Heart left ventricle (tissue), 16 donors: ENCODE results near the gene KCNJ4. TPM values are rescaled to one million over a fixed set of nuclear protein-coding genes. Genes with fewer than 3 reads are reported as not detected.
A peak's percentile ranks its signal among the peaks of the same experiment; 100 is the strongest.

Experiments used
- ATAC-seq, 4 donors: fragments of 200-7000 bp; cut with Tn5 transposase; one replicate each; pipeline ENCODE4 v1.9.1; 2020 to 2022; ENCODE audit warnings: moderate library complexity in 4 of 4, mild to moderate bottlenecking in 3 of 4, moderate number of reproducible peaks in 1 of 4
- DNase-seq, 5 donors: peaks; one replicate each; pipeline ENCODE4 v3.0.0-alpha.2; 2020
- H3K27ac ChIP-seq, 12 donors: fragments of 200-600 bp; sonication (generic) in 4 of 12; one replicate each; pipeline versions ENCODE4 v1.5.0 to v1.8.0; 2016 to 2022; ENCODE audit warnings: mild to moderate bottlenecking in 2 of 12
- H3K27me3 ChIP-seq, 9 donors: fragments of 200-600 bp; sonication (generic) in 2 of 9; one replicate each; pipeline versions ENCODE4 v1.5.1 to v1.8.0; 2016 to 2022; ENCODE audit warnings: mild to moderate bottlenecking in 3 of 9
- H3K36me3 ChIP-seq, 9 donors: fragments of 200-600 bp; sonication (generic) in 2 of 9; one replicate each; pipeline versions ENCODE4 v1.5.0 to v1.8.0; 2018 to 2022; ENCODE audit warnings: mild to moderate bottlenecking in 2 of 9
- H3K4me1 ChIP-seq, 12 donors: fragments of 200-600 bp; sonication (generic) in 4 of 12; one replicate each; pipeline versions ENCODE4 v1.5.0 to v1.8.0; 2016 to 2022; ENCODE audit warnings: mild to moderate bottlenecking in 3 of 12
- H3K4me3 ChIP-seq, 12 donors: fragments of 200-600 bp; sonication (generic) in 4 of 12; one replicate each; pipeline versions ENCODE4 v1.5.0 to v1.8.0; 2017 to 2022; ENCODE audit warnings: mild to moderate bottlenecking in 9 of 12, moderate library complexity in 4 of 12
- H3K9me3 ChIP-seq, 12 donors: fragments of 200-600 bp; sonication (generic) in 4 of 12; one replicate each; pipeline versions ENCODE4 v1.5.0 to v1.8.0; 2016 to 2022; ENCODE audit warnings: mild to moderate bottlenecking in 1 of 12
- POLR2A ChIP-seq, 2 donors: fragments of 450-650 bp; IDR thresholded peaks; one replicate each; pipeline ENCODE4 v1.6.1; 2017; ENCODE audit warnings: antibody characterized with exemption in 2 of 2, mild to moderate bottlenecking in 2 of 2, moderate library complexity in 2 of 2
- WGBS, 4 donors: extraction: QIAGEN DNeasy Blood & Tissue Kit in 2 of 4; methylation state at CpG; one replicate each; pipeline versions ENCODE4 v1.1.5 to v1.1.7; 2013 to 2018; 5-methylcytosine and 5-hydroxymethylcytosine counted together
- intact Hi-C, 10 donors: fragments of 100-400 bp; cut with DNase I; formaldehyde crosslinking; loops; one replicate each; pipeline versions ENCODE4 v1.11.1 to v1.14.2; 2022
- polyA plus RNA-seq, 2 donors: library from polyadenylated mRNA; stranded (reverse); fragments of 200-250 nt; gene quantifications; one replicate each; pipeline ENCODE4 v1.2.3, GENCODE V29; 2013
- total RNA-seq, 9 donors: library from RNA; depleted of rRNA in 2 of 9; stranded (reverse); fragments of >200 nt in 2 of 9; fragmentation: NEBNext Ultra II Directional in 3 of 9; extraction: Animal tissue kit (Norgen Biotek cat#: 25700) in 3 of 9; gene quantifications; one replicate each; pipeline versions ENCODE4 v1.1.0 to v1.2.4, GENCODE V29; 2016 to 2023
- TF ChIP-seq, protein P1 (sequence below), 12 donors: fragments of 200-600 bp; sonication (generic) in 4 of 12; IDR thresholded peaks; one replicate each; pipeline versions ENCODE4 v1.5.0 to v1.8.0; 2018 to 2022; ENCODE audit warnings: antibody characterized with exemption in 12 of 12, mild to moderate bottlenecking in 5 of 12
- donor health status: ischemic (EF 13 %, LVEDD 7.1; RV severe dilation, severe dysfunction).
- donor health status: healthy with polysubstance abuse.
- donor health status: DM: no; HTN: yes; CAD: no.
- donor health status: DM: no; HTN: no; CAD: no.
- donor health status: ischemic (EF 25% LVEDD 6.9; RV normal size, moderate dysfunction).
- donor health status: ischemic (EF 25% LVEDD 5.7; RV mildly dilated, moderate dysfunction).
- donor health status: healthy.
- donor health status: DM: yes; HTN: yes; CAD: no.
- donor health status: ischemic (EF 35%, LVEDD 5.7; RV mildly dilated, moderate dysfunction).
- donor health status: nonischemic (EF 11% LVEDD 7.7; RV severe dilation, severe dysfunction).
- donor health status: DM: yes; HTN: yes; CAD: no.
- donor health status: PGD.
- donor health status: ischemic (EF 29% LVEDD 5.4; RV normal size, mild dysfunction).
- donor health status: nonischemic (EF 23%, LVEDD 6.1; RV moderate dilation, normal function).

Gene KCNJ4
- total and polyA plus RNA-seq, 11 donors: 14.5 to 85.5 (median 39.7) TPM

DNA sequence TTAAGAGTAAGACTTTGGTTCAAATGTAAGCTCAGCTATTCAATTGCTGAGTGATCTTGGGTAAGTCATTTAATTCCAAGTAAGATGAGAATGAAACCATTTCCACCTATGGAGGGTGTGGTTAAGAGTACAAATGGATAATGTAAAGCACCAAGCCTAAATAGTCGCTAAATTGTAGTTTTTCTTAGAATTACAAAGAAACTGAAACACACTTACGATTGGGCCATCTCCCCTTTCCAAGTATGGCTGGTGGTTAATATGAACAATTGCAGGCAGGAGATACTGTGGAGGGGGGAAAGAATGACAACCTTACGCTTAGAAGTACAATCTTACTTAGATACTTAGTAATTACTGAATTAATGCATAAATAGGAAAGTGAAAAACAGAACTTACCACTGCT, 42.9 kb upstream of the KCNJ4 start:
- intact Hi-C loops: no loop called here
- Histone ChIP-seq H3K36me3 (peaks cover 10 to 100% (median 93%) of the 10 kb centered on the region in 9 donors), H3K27ac (no peak overlapping the region), H3K4me1 (peaks cover 5 to 51% (median 43%) of the 10 kb centered on the region in 12 donors), H3K9me3 (no peaks in the 10 kb centered on the region), H3K4me3 (no peak overlapping the region), H3K27me3 (no peaks in the 10 kb centered on the region)
- DNase-seq (no peak), ATAC-seq (no peak)
- 83 to 89% (median 87%) methylated on average over 3 of the region's 3 CpGs for WGBS, 4 donors
- TF ChIP-seq POLR2A (IDR thresholded peaks at IDR 0.05): no peak
- TF ChIP-seq, protein P1, sequence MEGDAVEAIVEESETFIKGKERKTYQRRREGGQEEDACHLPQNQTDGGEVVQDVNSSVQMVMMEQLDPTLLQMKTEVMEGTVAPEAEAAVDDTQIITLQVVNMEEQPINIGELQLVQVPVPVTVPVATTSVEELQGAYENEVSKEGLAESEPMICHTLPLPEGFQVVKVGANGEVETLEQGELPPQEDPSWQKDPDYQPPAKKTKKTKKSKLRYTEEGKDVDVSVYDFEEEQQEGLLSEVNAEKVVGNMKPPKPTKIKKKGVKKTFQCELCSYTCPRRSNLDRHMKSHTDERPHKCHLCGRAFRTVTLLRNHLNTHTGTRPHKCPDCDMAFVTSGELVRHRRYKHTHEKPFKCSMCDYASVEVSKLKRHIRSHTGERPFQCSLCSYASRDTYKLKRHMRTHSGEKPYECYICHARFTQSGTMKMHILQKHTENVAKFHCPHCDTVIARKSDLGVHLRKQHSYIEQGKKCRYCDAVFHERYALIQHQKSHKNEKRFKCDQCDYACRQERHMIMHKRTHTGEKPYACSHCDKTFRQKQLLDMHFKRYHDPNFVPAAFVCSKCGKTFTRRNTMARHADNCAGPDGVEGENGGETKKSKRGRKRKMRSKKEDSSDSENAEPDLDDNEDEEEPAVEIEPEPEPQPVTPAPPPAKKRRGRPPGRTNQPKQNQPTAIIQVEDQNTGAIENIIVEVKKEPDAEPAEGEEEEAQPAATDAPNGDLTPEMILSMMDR (IDR thresholded peaks at IDR 0.05): no peak

DNA sequence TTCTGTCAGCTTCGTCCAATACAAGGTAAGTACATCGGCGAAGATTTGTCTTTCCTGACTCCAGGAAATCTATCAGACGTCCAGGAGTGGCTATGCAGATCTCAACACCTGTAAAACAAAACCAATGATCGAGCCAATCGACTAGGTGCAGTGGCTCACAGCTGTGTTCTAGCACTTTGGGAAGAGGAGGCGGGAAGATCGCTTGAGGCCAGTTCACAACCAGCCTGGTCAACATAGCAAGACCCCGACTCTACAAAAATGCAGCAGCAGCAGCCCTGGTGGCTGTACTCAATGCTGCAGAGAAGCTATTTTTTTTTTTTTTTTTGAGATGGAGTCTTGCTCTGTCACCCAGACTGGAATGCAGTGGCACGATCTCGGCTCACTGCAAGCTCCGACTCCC, 39.9 kb upstream of the KCNJ4 start:
- TF ChIP-seq, protein P1 (IDR thresholded peaks at IDR 0.05): no peak
- TF ChIP-seq POLR2A (IDR thresholded peaks at IDR 0.05): no peak
- Histone ChIP-seq H3K9me3 (no peaks in the 10 kb centered on the region), H3K4me3 (no peak overlapping the region), H3K4me1 (peaks cover 4 to 49% (median 39%) of the 10 kb centered on the region in 12 donors), H3K36me3 (peaks cover 10 to 100% (median 100%) of the 10 kb centered on the region in 9 donors), H3K27me3 (no peaks in the 10 kb centered on the region), H3K27ac (no peak overlapping the region)
- 75 to 87% (median 81%) methylated on average over 12 of the region's 12 CpGs for WGBS, 4 donors
- intact Hi-C loops: no loop called here
- ATAC-seq (no peak), DNase-seq (no peak)

DNA sequence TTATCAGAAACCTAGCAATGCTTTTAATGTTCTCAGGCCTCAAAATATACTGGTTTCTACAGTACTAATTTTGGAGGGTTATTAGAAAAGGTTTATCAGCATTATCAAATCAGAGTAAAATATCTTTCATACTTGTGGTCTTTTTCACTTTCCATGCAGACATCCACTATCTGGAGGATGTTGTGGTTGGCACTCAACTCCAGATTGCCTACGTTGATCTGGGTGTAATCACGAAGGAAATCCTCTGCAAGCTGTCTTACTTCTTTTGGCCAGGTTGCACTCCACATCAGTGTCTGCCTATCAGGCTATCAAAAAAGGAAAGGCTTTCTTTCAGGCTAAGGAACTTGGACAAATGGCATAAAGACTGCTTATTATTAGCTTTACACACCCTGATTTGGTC, 39.5 kb upstream of the KCNJ4 start:
- Histone ChIP-seq H3K27ac (no peak overlapping the region), H3K27me3 (no peaks in the 10 kb centered on the region), H3K4me1 (peaks cover 4 to 48% (median 38%) of the 10 kb centered on the region in 12 donors), H3K9me3 (no peaks in the 10 kb centered on the region), H3K36me3 (peaks cover 10 to 100% (median 100%) of the 10 kb centered on the region in 9 donors), H3K4me3 (no peak overlapping the region)
- WGBS, 4 donors: 7 to 28% (median 19%) methylated on average over 2 of the region's 2 CpGs
- ATAC-seq: no peak
- TF ChIP-seq POLR2A (IDR thresholded peaks at IDR 0.05): no peak
- TF ChIP-seq, protein P1 (IDR thresholded peaks at IDR 0.05): no peak
- DNase-seq: no peak
- intact Hi-C loops: no loop called here

DNA sequence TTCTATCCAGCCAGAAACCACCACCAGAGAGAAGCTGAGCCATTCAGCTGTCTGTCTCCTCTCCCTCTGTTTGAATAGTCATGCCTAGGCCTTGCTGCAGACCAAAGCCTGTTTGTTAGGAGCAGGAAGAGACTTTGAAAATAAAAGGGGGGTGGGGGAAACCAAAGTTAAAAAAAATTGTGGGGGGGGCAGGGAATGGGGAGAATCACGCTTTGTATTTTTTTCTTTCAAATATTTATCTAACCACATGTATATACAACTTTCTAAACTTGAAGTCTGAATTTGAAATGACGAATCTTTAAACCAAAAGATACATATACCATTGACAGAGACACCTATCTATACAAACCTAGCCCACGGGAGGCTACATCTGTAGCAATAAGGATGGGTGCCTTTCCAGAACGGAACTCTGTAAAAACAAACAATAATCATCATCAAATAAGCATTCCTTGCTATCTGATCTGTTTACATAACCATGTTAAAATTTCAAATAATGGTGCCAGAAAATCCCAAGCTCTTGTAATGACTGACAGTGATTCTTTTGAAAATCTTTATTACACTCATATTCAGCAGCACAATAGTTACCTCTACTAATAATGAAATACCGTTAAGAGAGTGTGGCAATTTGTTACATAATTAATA, 36.8 kb upstream of the KCNJ4 start:
- WGBS, 4 donors: 58 to 72% (median 69%) methylated on average over 5 of the region's 5 CpGs
- Histone ChIP-seq H3K27ac (peak overlapping the region in 10 of 12 donors; percentile 43 to 78 (median 74)), H3K4me1 (peaks cover 4 to 52% (median 30%) of the 10 kb centered on the region in 12 donors)

More for the DNA sequence above, 36.8 kb upstream of the KCNJ4 start:
- DNase-seq: no peak
- intact Hi-C loops: no loop called here
- ATAC-seq: no peak
- TF ChIP-seq POLR2A (IDR thresholded peaks at IDR 0.05): no peak
- TF ChIP-seq, protein P1 (IDR thresholded peaks at IDR 0.05): no peak
- no peak overlapping the region for H3K4me3 ChIP-seq
- H3K9me3 ChIP-seq: no peaks in the 10 kb centered on the region
- peaks cover 7 to 100% (median 100%) of the 10 kb centered on the region in 9 donors for H3K36me3 ChIP-seq
- no peaks in the 10 kb centered on the region for H3K27me3 ChIP-seq
